Mononuclear cell (primary cell): ENCODE data around the gene GBX2. TPM values are rescaled to one million over a fixed set of nuclear protein-coding genes. Genes with fewer than 3 reads are reported as not detected.

Source experiments
- H3K27me3 ChIP-seq: 2 replicates; pipeline ENCODE4 v1.6.0; 2011; ENCODE audit warnings: low read length, control low read depth; ENCODE audit not compliant: insufficient read depth
- H3K4me1 ChIP-seq: 2 replicates; pipeline ENCODE4 v1.5.1; 2011; ENCODE audit warnings: mild to moderate bottlenecking, low read length, control low read depth; ENCODE audit not compliant: insufficient read depth
- H3K4me3 ChIP-seq: 2 replicates; pipeline ENCODE4 v1.5.1; 2011; ENCODE audit warnings: mild to moderate bottlenecking, low read length, moderate library complexity
- H3K9me3 ChIP-seq: 2 replicates; pipeline ENCODE4 v1.5.1; 2011; ENCODE audit warnings: low read depth, mild to moderate bottlenecking, control low read depth, low read length
- total RNA-seq: library from RNA; depleted of rRNA; stranded (reverse); fragments of >200 nt; gene quantifications from one replicate; pipeline ENCODE4 v1.2.3, GENCODE V29; 2012

The GBX2 gene
- not detected for total RNA-seq

- Histone ChIP-seq H3K9me3 (no peaks in the 10 kb centered on the region), H3K4me1 (no peaks in the 10 kb centered on the region), H3K27me3 (peaks cover 82% of the 10 kb centered on the region), H3K4me3 (no peak within 1 kb of the TSS)
These were observed at the start of gene GBX2 for GRCh38 chr2:236168110-236169080. GBX2 (minus strand) TSS chr2:236168386; CDS start chr2:236167971, 415 bp downstream.

DNA sequence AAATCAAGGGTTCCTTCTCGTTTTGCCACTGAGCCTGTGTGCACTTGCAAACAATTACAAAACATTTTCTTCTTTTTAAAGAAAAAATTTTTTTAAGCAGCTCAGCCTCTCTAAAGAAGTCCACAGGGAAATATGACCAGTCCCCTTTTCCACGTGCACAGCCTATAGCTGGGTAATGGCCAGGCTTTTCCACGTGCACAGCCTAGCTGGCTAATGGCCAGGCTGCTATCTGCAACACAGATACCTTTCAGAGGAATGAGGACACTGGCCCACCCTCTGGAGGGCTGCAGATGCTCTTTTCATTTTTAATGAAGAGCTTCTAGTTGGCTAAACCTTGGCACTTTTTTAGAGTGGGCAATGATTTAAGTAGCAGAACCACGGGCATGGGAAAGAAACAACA, 49.7 kb upstream of the GBX2 start:
- no peak overlapping the region for H3K4me3 ChIP-seq
- H3K4me1 ChIP-seq = no peaks in the 10 kb centered on the region
- no peaks in the 10 kb centered on the region for H3K27me3 ChIP-seq
- H3K9me3 ChIP-seq = no peaks in the 10 kb centered on the region

GRCh38 chr2:236216711-236217110, 48.5 kb upstream of the GBX2 start:
- Histone ChIP-seq H3K4me1 (no peaks in the 10 kb centered on the region), H3K27me3 (no peaks in the 10 kb centered on the region), H3K4me3 (no peak overlapping the region), H3K9me3 (no peaks in the 10 kb centered on the region)

DNA sequence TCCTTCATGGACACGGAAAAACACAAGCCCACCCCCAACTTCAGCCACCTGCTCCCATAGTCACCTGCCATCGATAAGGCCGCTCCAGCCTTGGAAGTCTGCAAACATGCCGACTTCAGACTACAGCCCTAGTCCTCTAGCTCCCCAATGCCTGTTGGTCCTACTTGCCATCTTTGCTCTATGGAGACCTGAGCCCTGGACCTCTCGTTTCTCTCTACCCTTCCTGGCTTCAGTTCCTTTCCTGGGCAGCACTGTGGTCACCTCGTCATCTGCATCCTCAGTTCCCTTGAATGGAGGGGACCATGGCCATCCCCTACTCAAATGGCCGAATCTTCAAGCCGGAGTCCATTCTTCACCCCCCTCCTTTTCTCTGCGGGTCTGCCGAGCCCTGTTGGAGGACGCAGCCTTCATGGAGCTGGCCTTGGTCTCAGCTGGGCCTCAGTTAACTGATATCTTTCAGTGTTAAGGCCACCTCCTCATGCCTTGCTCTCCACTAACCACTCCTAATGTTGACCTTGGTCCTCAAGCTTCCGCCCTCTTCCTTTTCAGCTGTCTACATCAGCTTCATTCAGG, 47.7 kb upstream of the GBX2 start:
- Histone ChIP-seq H3K27me3 (no peaks in the 10 kb centered on the region), H3K4me1 (no peaks in the 10 kb centered on the region), H3K4me3 (no peak overlapping the region), H3K9me3 (no peaks in the 10 kb centered on the region)

- Histone ChIP-seq H3K4me3 (no peak overlapping the region), H3K9me3 (no peaks in the 10 kb centered on the region), H3K27me3 (no peaks in the 10 kb centered on the region), H3K4me1 (no peaks in the 10 kb centered on the region)
These were observed 47.0 kb upstream of the GBX2 start for GRCh38 chr2:236215196-236215595.

- Histone ChIP-seq H3K4me3 (no peak overlapping the region), H3K9me3 (no peaks in the 10 kb centered on the region), H3K27me3 (no peaks in the 10 kb centered on the region), H3K4me1 (no peaks in the 10 kb centered on the region)
These were observed 46.3 kb upstream of the GBX2 start for GRCh38 chr2:236214376-236214995.

GRCh38 chr2:236211296-236211695, 43.1 kb upstream of the GBX2 start:
- Histone ChIP-seq H3K9me3 (no peaks in the 10 kb centered on the region), H3K4me1 (no peaks in the 10 kb centered on the region), H3K27me3 (no peaks in the 10 kb centered on the region), H3K4me3 (no peak overlapping the region)

GRCh38 chr2:236210536-236210935, 42.4 kb upstream of the GBX2 start:
- Histone ChIP-seq H3K27me3 (no peaks in the 10 kb centered on the region), H3K4me3 (no peak overlapping the region), H3K4me1 (no peaks in the 10 kb centered on the region), H3K9me3 (no peaks in the 10 kb centered on the region)

- Histone ChIP-seq H3K27me3 (no peaks in the 10 kb centered on the region), H3K4me3 (no peak overlapping the region), H3K4me1 (no peaks in the 10 kb centered on the region), H3K9me3 (no peaks in the 10 kb centered on the region)
These were observed 41.8 kb upstream of the GBX2 start for GRCh38 chr2:236209996-236210395.

DNA sequence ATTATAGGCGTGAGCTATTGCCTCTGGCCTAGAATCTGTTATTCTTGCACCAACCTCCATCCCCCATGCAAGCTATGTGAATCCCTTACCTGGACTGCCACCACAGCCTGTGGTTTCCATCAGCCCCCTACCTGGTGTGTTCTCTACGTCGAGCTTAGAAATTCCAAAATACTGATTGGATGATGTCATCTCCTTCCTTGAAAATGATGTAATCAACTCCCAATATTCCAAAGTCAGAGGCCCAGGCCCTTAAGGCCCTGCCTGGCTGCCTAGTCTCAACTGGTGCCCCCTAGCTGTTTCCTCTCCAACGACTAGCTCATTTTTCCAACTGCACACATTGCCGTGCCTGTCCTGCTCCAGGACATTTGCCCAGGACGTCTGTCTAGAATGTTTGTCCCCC, 41.3 kb upstream of the GBX2 start:
- H3K4me3 ChIP-seq = no peak overlapping the region
- no peaks in the 10 kb centered on the region for H3K27me3 ChIP-seq
- H3K4me1 ChIP-seq = no peaks in the 10 kb centered on the region
- no peaks in the 10 kb centered on the region for H3K9me3 ChIP-seq

GRCh38 chr2:236208019-236208926, 40.1 kb upstream of the GBX2 start:
- H3K9me3 ChIP-seq = no peaks in the 10 kb centered on the region
- H3K4me3 ChIP-seq = no peak overlapping the region
- no peaks in the 10 kb centered on the region for H3K4me1 ChIP-seq

DNA sequence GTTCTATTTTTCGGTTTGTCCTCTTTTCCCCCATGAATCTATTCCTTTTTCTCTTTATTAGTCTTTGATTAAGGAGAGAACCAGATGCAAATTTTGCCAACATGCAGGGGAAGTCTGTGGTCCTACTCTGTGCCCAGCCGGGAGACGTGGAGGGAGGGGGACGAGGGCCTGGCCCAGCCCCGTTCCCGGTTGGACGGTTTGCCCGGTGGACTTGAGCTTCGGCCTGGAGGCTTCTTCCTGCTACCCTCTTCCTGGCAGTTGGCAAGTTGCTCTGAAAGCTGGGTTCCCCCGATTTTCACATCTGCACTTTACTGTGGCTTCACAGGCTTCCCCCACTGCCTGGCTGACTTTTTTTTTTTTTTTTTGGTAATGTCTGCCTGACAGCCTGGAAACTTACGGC, 39.3 kb upstream of the GBX2 start:
- Histone ChIP-seq H3K27me3 (no peaks in the 10 kb centered on the region), H3K4me3 (no peak overlapping the region), H3K4me1 (no peaks in the 10 kb centered on the region), H3K9me3 (no peaks in the 10 kb centered on the region)

More at GRCh38 chr2:236208019-236208926, 40.1 kb upstream of the GBX2 start:
- no peaks in the 10 kb centered on the region for H3K27me3 ChIP-seq

DNA sequence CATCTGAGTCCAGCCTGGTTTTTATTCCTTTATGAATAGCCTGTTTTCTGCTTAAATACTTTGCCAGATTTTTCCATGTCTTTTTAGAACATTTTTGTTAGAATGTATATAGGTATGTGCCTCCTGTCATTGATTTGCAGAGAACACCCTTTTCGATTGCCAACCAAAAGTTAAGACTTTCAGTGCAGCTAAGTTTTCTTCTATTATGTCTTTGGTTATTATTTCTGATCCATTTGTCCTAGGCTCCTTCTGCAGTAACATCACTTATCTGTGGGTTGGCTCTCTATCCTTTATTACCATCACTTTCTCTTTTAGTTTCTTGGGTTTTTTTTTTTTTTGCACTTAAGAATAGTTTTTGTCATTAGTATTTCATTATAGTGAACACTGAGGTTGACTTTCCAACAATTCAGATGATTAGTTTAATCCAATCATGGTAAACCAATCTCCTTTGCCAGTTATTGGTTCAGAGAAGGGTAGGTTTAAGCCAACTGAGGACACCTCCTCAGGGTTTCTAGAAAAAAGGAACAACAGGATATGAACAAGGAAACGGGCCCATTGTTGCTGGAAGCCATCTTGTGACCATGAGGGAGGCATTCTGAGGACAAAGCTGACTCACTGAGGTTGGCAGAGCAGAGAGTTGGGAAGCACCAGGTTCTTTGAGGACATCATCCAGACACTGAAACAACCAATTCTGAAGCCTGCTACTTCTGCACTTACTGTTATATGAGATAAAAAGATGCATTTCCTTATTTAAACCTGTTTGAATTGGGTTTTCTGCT, 37.9 kb upstream of the GBX2 start:
- H3K4me3 ChIP-seq = no peak overlapping the region
- no peaks in the 10 kb centered on the region for H3K9me3 ChIP-seq
- H3K4me1 ChIP-seq = no peaks in the 10 kb centered on the region
- H3K27me3 ChIP-seq = no peaks in the 10 kb centered on the region

- Histone ChIP-seq H3K4me1 (no peaks in the 10 kb centered on the region), H3K27me3 (no peaks in the 10 kb centered on the region), H3K9me3 (no peaks in the 10 kb centered on the region), H3K4me3 (no peak overlapping the region)
These were observed 36.8 kb upstream of the GBX2 start for GRCh38 chr2:236204953-236205352.
